Measurements from ENCODE around the gene UNG.

- TF ChIP-seq, protein P1, sequence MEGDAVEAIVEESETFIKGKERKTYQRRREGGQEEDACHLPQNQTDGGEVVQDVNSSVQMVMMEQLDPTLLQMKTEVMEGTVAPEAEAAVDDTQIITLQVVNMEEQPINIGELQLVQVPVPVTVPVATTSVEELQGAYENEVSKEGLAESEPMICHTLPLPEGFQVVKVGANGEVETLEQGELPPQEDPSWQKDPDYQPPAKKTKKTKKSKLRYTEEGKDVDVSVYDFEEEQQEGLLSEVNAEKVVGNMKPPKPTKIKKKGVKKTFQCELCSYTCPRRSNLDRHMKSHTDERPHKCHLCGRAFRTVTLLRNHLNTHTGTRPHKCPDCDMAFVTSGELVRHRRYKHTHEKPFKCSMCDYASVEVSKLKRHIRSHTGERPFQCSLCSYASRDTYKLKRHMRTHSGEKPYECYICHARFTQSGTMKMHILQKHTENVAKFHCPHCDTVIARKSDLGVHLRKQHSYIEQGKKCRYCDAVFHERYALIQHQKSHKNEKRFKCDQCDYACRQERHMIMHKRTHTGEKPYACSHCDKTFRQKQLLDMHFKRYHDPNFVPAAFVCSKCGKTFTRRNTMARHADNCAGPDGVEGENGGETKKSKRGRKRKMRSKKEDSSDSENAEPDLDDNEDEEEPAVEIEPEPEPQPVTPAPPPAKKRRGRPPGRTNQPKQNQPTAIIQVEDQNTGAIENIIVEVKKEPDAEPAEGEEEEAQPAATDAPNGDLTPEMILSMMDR (IDR thresholded peaks at IDR 0.05): no peak
- TF ChIP-seq POLR2A (IDR thresholded peaks at IDR 0.05): no peak
- no peak for TF ChIP-seq POLR2AphosphoS5 (IDR thresholded peaks at IDR 0.05)
Measured at GRCh38 chr12:109098651-109099050, 1.3 kb downstream of the UNG start.

Measured in suprapubic skin (tissue), 4 donors.